Heart left ventricle (tissue), 16 donors: Measurements from ENCODE around the gene TAOK1. TPM values are rescaled to one million over a fixed set of nuclear protein-coding genes. Genes with fewer than 3 reads are reported as not detected.
A peak's percentile ranks its signal among the peaks of the same experiment; 100 is the strongest.

Experiments
- ATAC-seq, 4 donors: fragments of 200-7000 bp; cut with Tn5 transposase; one replicate each; pipeline ENCODE4 v1.9.1; 2020 to 2022; ENCODE audit warnings: moderate library complexity in 4 of 4, mild to moderate bottlenecking in 3 of 4, moderate number of reproducible peaks in 1 of 4
- DNase-seq, 5 donors: peaks; one replicate each; pipeline ENCODE4 v3.0.0-alpha.2; 2020
- H3K27ac ChIP-seq, 12 donors: fragments of 200-600 bp; sonication (generic) in 4 of 12; one replicate each; pipeline versions ENCODE4 v1.5.0 to v1.8.0; 2016 to 2022; ENCODE audit warnings: mild to moderate bottlenecking in 2 of 12
- H3K27me3 ChIP-seq, 9 donors: fragments of 200-600 bp; sonication (generic) in 2 of 9; one replicate each; pipeline versions ENCODE4 v1.5.1 to v1.8.0; 2016 to 2022; ENCODE audit warnings: mild to moderate bottlenecking in 3 of 9
- H3K36me3 ChIP-seq, 9 donors: fragments of 200-600 bp; sonication (generic) in 2 of 9; one replicate each; pipeline versions ENCODE4 v1.5.0 to v1.8.0; 2018 to 2022; ENCODE audit warnings: mild to moderate bottlenecking in 2 of 9
- H3K4me1 ChIP-seq, 12 donors: fragments of 200-600 bp; sonication (generic) in 4 of 12; one replicate each; pipeline versions ENCODE4 v1.5.0 to v1.8.0; 2016 to 2022; ENCODE audit warnings: mild to moderate bottlenecking in 3 of 12
- H3K4me3 ChIP-seq, 12 donors: fragments of 200-600 bp; sonication (generic) in 4 of 12; one replicate each; pipeline versions ENCODE4 v1.5.0 to v1.8.0; 2017 to 2022; ENCODE audit warnings: mild to moderate bottlenecking in 9 of 12, moderate library complexity in 4 of 12
- H3K9me3 ChIP-seq, 12 donors: fragments of 200-600 bp; sonication (generic) in 4 of 12; one replicate each; pipeline versions ENCODE4 v1.5.0 to v1.8.0; 2016 to 2022; ENCODE audit warnings: mild to moderate bottlenecking in 1 of 12
- POLR2A ChIP-seq, 2 donors: fragments of 450-650 bp; IDR thresholded peaks; one replicate each; pipeline ENCODE4 v1.6.1; 2017; ENCODE audit warnings: antibody characterized with exemption in 2 of 2, mild to moderate bottlenecking in 2 of 2, moderate library complexity in 2 of 2
- WGBS, 4 donors: extraction: QIAGEN DNeasy Blood & Tissue Kit in 2 of 4; methylation state at CpG; one replicate each; pipeline versions ENCODE4 v1.1.5 to v1.1.7; 2013 to 2018; 5-methylcytosine and 5-hydroxymethylcytosine counted together
- intact Hi-C, 10 donors: fragments of 100-400 bp; cut with DNase I; formaldehyde crosslinking; loops; one replicate each; pipeline versions ENCODE4 v1.11.1 to v1.14.2; 2022
- polyA plus RNA-seq, 2 donors: library from polyadenylated mRNA; stranded (reverse); fragments of 200-250 nt; gene quantifications; one replicate each; pipeline ENCODE4 v1.2.3, GENCODE V29; 2013
- total RNA-seq, 9 donors: library from RNA; depleted of rRNA in 2 of 9; stranded (reverse); fragments of >200 nt in 2 of 9; fragmentation: NEBNext Ultra II Directional in 3 of 9; extraction: Animal tissue kit (Norgen Biotek cat#: 25700) in 3 of 9; gene quantifications; one replicate each; pipeline versions ENCODE4 v1.1.0 to v1.2.4, GENCODE V29; 2016 to 2023
- TF ChIP-seq, protein P1 (sequence below), 12 donors: fragments of 200-600 bp; sonication (generic) in 4 of 12; IDR thresholded peaks; one replicate each; pipeline versions ENCODE4 v1.5.0 to v1.8.0; 2018 to 2022; ENCODE audit warnings: antibody characterized with exemption in 12 of 12, mild to moderate bottlenecking in 5 of 12
- donor health status: ischemic (EF 13 %, LVEDD 7.1; RV severe dilation, severe dysfunction).
- donor health status: healthy with polysubstance abuse.
- donor health status: DM: no; HTN: yes; CAD: no.
- donor health status: DM: no; HTN: no; CAD: no.
- donor health status: ischemic (EF 25% LVEDD 6.9; RV normal size, moderate dysfunction).
- donor health status: ischemic (EF 25% LVEDD 5.7; RV mildly dilated, moderate dysfunction).
- donor health status: healthy.
- donor health status: DM: yes; HTN: yes; CAD: no.
- donor health status: ischemic (EF 35%, LVEDD 5.7; RV mildly dilated, moderate dysfunction).
- donor health status: nonischemic (EF 11% LVEDD 7.7; RV severe dilation, severe dysfunction).
- donor health status: DM: yes; HTN: yes; CAD: no.
- donor health status: PGD.
- donor health status: ischemic (EF 29% LVEDD 5.4; RV normal size, mild dysfunction).
- donor health status: nonischemic (EF 23%, LVEDD 6.1; RV moderate dilation, normal function).

Gene TAOK1
- total and polyA plus RNA-seq, 11 donors = 9.2 to 81.2 (median 59.0) TPM

DNA sequence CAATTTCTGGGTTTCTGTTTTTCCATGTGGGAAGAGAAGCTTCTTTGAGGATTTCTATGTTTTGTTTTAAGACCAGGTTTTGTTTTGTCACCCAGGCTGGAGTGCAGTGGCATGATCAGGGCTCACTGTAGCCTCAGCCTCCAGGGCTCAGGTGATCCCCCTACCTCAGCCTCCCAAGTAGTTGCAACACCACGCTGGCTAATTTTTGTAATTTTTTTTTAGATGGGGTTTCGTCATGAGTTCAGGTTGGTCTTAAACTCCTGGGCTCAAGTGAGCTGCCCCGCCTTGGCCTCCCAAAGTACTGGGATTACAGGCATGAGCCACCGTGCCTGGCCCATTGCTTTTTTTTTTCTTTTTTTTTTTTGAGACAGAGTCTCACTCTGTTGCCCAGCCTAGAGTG is 25.5 kb upstream of the TAOK1 start:
- intact Hi-C loops = no loop called here
- DNase-seq = no peak
- Histone ChIP-seq H3K4me1 (peaks cover 0 to 12% (median 6%) of the 10 kb centered on the region in 12 donors), H3K27me3 (no peaks in the 10 kb centered on the region), H3K27ac (no peak overlapping the region), H3K4me3 (no peak overlapping the region), H3K36me3 (no peaks in the 10 kb centered on the region), H3K9me3 (no peaks in the 10 kb centered on the region)
- ATAC-seq = no peak
- TF ChIP-seq, protein P1, sequence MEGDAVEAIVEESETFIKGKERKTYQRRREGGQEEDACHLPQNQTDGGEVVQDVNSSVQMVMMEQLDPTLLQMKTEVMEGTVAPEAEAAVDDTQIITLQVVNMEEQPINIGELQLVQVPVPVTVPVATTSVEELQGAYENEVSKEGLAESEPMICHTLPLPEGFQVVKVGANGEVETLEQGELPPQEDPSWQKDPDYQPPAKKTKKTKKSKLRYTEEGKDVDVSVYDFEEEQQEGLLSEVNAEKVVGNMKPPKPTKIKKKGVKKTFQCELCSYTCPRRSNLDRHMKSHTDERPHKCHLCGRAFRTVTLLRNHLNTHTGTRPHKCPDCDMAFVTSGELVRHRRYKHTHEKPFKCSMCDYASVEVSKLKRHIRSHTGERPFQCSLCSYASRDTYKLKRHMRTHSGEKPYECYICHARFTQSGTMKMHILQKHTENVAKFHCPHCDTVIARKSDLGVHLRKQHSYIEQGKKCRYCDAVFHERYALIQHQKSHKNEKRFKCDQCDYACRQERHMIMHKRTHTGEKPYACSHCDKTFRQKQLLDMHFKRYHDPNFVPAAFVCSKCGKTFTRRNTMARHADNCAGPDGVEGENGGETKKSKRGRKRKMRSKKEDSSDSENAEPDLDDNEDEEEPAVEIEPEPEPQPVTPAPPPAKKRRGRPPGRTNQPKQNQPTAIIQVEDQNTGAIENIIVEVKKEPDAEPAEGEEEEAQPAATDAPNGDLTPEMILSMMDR (IDR thresholded peaks at IDR 0.05) = no peak
- no peak for TF ChIP-seq POLR2A (IDR thresholded peaks at IDR 0.05)
- 89 to 93% (median 92%) methylated on average over 4 of the region's 4 CpGs for WGBS, 4 donors

DNA sequence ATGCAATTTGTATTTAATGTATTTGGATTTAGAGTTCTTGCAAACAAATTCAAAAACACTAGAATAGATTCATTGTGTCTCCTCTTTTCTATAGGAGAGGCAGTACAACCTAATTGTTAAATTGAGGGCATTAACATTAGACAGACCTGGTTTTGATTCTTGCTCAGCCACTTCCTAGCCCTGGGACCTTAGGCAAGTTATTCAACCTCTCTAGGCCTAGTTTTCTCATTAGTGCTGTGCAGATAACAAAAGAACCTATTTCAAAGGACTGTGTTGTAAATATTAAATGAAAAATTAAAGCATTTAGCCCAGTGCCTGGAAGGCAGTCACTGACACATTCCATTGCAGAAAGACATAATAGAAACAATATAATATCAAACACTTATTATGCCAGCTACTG is 22.0 kb upstream of the TAOK1 start:
- Histone ChIP-seq H3K4me3 (no peak overlapping the region), H3K4me1 (peaks cover 0 to 20% (median 7%) of the 10 kb centered on the region in 12 donors), H3K27me3 (no peaks in the 10 kb centered on the region), H3K9me3 (no peaks in the 10 kb centered on the region), H3K27ac (no peak overlapping the region), H3K36me3 (no peaks in the 10 kb centered on the region)
- no peak for DNase-seq
- no peak for ATAC-seq
- intact Hi-C loops = loop anchor here in 2 of 10 donors (2.0 kb wide), 1 partner anchor 167 kb away; no protein-coding TSS in a partner anchor
- TF ChIP-seq, protein P1 (IDR thresholded peaks at IDR 0.05) = no peak
- TF ChIP-seq POLR2A (IDR thresholded peaks at IDR 0.05) = no peak

DNA sequence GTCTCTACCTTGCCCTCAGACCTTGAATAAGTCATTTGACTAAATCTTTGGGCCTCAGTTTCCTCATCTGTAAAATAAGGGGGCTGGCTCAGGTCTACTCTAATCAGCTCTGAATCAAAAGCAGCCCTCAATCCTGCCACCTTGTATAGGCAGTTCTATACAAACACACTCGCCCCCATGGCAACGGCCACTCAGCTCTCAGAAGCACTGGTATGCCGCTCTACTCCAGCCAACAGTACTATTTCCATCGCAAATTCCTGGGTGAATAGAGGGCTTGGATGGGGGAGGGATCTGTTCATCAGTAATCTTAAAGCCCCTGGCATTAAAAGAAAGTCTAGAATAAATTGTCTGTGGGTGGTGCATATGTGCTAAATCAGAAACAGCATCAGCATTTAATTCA is 21.2 kb upstream of the TAOK1 start:
- Histone ChIP-seq H3K27me3 (no peaks in the 10 kb centered on the region), H3K36me3 (no peaks in the 10 kb centered on the region), H3K9me3 (no peaks in the 10 kb centered on the region), H3K4me1 (peaks cover 0 to 20% (median 7%) of the 10 kb centered on the region in 12 donors), H3K4me3 (no peak overlapping the region), H3K27ac (peak overlapping the region in 7 of 12 donors; percentile 21 to 78 (median 71))
- TF ChIP-seq, protein P1 (IDR thresholded peaks at IDR 0.05) = no peak
- ATAC-seq = peak; percentile 76 to 86 (median 81)
- WGBS, 4 donors = 33 to 53% (median 46%) methylated on average over 4 of the region's 4 CpGs
- DNase-seq = peak in 4 of 5 donors; percentile 23 to 68 (median 38)
- intact Hi-C loops = loop anchor here in 2 of 10 donors (2.0 kb wide), 1 partner anchor 166 kb away; no protein-coding TSS in a partner anchor

DNA sequence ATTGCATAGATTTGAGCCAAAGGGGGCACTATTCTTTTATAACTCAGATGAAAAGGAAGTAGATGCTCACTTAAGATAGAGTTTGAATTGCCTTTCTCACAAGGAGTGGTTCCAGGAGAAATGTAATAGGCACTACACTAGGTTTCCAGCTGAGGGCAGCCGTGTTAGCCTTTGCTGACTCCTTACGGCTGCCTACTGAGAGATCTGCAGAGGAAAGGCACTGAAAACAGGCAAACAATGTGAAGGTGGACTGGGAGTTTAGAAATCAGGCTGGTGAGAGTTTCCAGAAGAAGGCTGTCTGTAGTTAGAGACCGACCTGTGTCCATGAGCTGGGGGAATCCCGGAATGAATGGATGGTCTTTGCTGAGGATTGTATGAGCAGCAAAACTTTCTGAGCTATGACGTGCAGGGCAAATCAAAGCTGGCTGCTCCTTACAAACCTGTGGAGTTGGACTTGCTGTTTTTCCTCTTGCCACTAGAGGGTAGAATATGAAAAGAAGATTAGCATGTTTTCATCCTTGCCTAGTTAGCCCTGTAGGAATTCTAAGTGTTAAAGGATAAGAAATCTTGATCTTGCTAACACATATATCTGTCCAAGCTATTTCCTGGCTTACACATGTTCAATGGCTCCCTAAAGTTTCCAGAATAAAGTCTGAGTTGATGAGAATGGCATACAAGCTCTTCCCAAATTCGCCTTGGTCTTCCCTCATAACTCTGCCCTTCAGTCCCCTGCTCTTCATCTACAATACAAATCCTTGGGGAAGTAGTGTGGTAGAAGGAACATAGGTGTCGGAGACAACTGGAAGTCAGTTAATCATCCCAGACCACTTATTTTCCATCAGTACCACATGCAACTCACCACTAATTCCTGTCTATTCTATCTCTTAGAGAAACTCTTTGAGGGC is 20.1 kb upstream of the TAOK1 start:
- intact Hi-C loops = loop anchor here (1.0 to 5.0 kb wide), 4 partner anchors 165 to 167 kb away; no protein-coding TSS in a partner anchor
- Histone ChIP-seq H3K9me3 (no peaks in the 10 kb centered on the region), H3K27ac (peak overlapping the region in 11 of 12 donors; percentile 14 to 78 (median 71)), H3K27me3 (no peaks in the 10 kb centered on the region), H3K4me3 (peak overlapping the region in 6 of 12 donors; percentile 19 to 41 (median 26)), H3K4me1 (peaks cover 0 to 20% (median 7%) of the 10 kb centered on the region in 12 donors), H3K36me3 (no peaks in the 10 kb centered on the region)
- 15 to 18% (median 17%) methylated on average over 7 of the region's 7 CpGs for WGBS, 4 donors
- ATAC-seq (peak; percentile 72 to 95 (median 94)), DNase-seq (peak in 4 of 5 donors; percentile 38 to 62 (median 54))
- no peak for TF ChIP-seq POLR2A (IDR thresholded peaks at IDR 0.05)
- TF ChIP-seq, protein P1 (IDR thresholded peaks at IDR 0.05) = peak; percentile 64 to 88 (median 75)
